ENCODE data around the gene NSUN7.
A peak's percentile ranks its signal among the peaks of the same experiment; 100 is the strongest.

The NSUN7 gene

GRCh38 chr4:40728333-40728732 lies 21.4 kb upstream of the NSUN7 start:
- DNase-seq (no peak), ATAC-seq (no peak)
- Mint-ChIP-seq H3K9me3 (no peaks in the 10 kb centered on the region), H3K4me1 (peaks cover 15% of the 10 kb centered on the region), H3K27me3 (peaks cover 2% of the 10 kb centered on the region), H3K27ac (no peak overlapping the region), H3K36me3 (ENCODE audit: low read depth) (no peaks in the 10 kb centered on the region), H3K4me3 (no peak overlapping the region)

GRCh38 chr4:40729555-40729954 lies 20.2 kb upstream of the NSUN7 start:
- peaks cover 2% of the 10 kb centered on the region for H3K27me3 Mint-ChIP-seq
- no peak for DNase-seq
- no peak for ATAC-seq
- H3K4me1 Mint-ChIP-seq: peaks cover 15% of the 10 kb centered on the region
- no peak overlapping the region for H3K4me3 Mint-ChIP-seq
- H3K9me3 Mint-ChIP-seq: no peaks in the 10 kb centered on the region
- H3K36me3 Mint-ChIP-seq (ENCODE audit: low read depth): no peaks in the 10 kb centered on the region
- no peak overlapping the region for H3K27ac Mint-ChIP-seq

GRCh38 chr4:40730091-40730679 lies 19.6 kb upstream of the NSUN7 start:
- H3K4me3 Mint-ChIP-seq: no peak overlapping the region
- peaks cover 2% of the 10 kb centered on the region for H3K27me3 Mint-ChIP-seq
- H3K9me3 Mint-ChIP-seq: no peaks in the 10 kb centered on the region
- ATAC-seq: no peak
- H3K36me3 Mint-ChIP-seq (ENCODE audit: low read depth): no peaks in the 10 kb centered on the region
- H3K27ac Mint-ChIP-seq: no peak overlapping the region
- no peak for DNase-seq
- peaks cover 15% of the 10 kb centered on the region for H3K4me1 Mint-ChIP-seq

- Mint-ChIP-seq H3K4me3 (no peak overlapping the region), H3K4me1 (peaks cover 15% of the 10 kb centered on the region), H3K27ac (no peak overlapping the region), H3K9me3 (no peaks in the 10 kb centered on the region), H3K36me3 (ENCODE audit: low read depth) (no peaks in the 10 kb centered on the region), H3K27me3 (peaks cover 2% of the 10 kb centered on the region)
- ATAC-seq (no peak), DNase-seq (no peak)
These were observed 18.4 kb upstream of the NSUN7 start for GRCh38 chr4:40731361-40731760.

GRCh38 chr4:40731792-40732245 lies 17.9 kb upstream of the NSUN7 start:
- Mint-ChIP-seq H3K4me1 (peaks cover 15% of the 10 kb centered on the region), H3K9me3 (no peaks in the 10 kb centered on the region), H3K36me3 (ENCODE audit: low read depth) (no peaks in the 10 kb centered on the region), H3K27me3 (peaks cover 2% of the 10 kb centered on the region), H3K27ac (no peak overlapping the region), H3K4me3 (no peak overlapping the region)
- no peak for DNase-seq
- ATAC-seq: peak; percentile 68

- Mint-ChIP-seq H3K27me3 (no peaks in the 10 kb centered on the region), H3K9me3 (no peaks in the 10 kb centered on the region), H3K4me1 (peaks cover 15% of the 10 kb centered on the region), H3K27ac (no peak overlapping the region), H3K4me3 (no peak overlapping the region), H3K36me3 (ENCODE audit: low read depth) (no peaks in the 10 kb centered on the region)
- DNase-seq: no peak
- no peak for ATAC-seq
These were observed 16.0 kb upstream of the NSUN7 start for GRCh38 chr4:40733752-40734151.

GRCh38 chr4:40734497-40734896 lies 15.3 kb upstream of the NSUN7 start:
- no peak for ATAC-seq
- H3K27ac Mint-ChIP-seq: no peak overlapping the region

GRCh38 chr4:40736910-40737309 lies 12.8 kb upstream of the NSUN7 start:
- H3K9me3 Mint-ChIP-seq: no peaks in the 10 kb centered on the region
- H3K27me3 Mint-ChIP-seq: no peaks in the 10 kb centered on the region
- H3K36me3 Mint-ChIP-seq (ENCODE audit: low read depth): no peaks in the 10 kb centered on the region
- H3K4me3 Mint-ChIP-seq: no peak overlapping the region
- no peak overlapping the region for H3K27ac Mint-ChIP-seq
- ATAC-seq: no peak
- no peak for DNase-seq
- peaks cover 10% of the 10 kb centered on the region for H3K4me1 Mint-ChIP-seq

More at GRCh38 chr4:40734497-40734896, 15.3 kb upstream of the NSUN7 start:
- Mint-ChIP-seq H3K4me3 (no peak overlapping the region), H3K36me3 (ENCODE audit: low read depth) (no peaks in the 10 kb centered on the region), H3K4me1 (peaks cover 15% of the 10 kb centered on the region), H3K27me3 (no peaks in the 10 kb centered on the region), H3K9me3 (no peaks in the 10 kb centered on the region)
- DNase-seq: no peak

GRCh38 chr4:40737879-40738278 lies 11.9 kb upstream of the NSUN7 start:
- no peaks in the 10 kb centered on the region for H3K9me3 Mint-ChIP-seq
- no peak overlapping the region for H3K4me3 Mint-ChIP-seq
- no peak overlapping the region for H3K27ac Mint-ChIP-seq
- H3K4me1 Mint-ChIP-seq: peaks cover under 1% of the 10 kb centered on the region
- ATAC-seq (no peak), DNase-seq (no peak)
- no peaks in the 10 kb centered on the region for H3K27me3 Mint-ChIP-seq
- no peaks in the 10 kb centered on the region for H3K36me3 Mint-ChIP-seq (ENCODE audit: low read depth)

GRCh38 chr4:40739347-40739746 lies 10.4 kb upstream of the NSUN7 start:
- no peak for DNase-seq
- no peaks in the 10 kb centered on the region for H3K4me1 Mint-ChIP-seq
- ATAC-seq: no peak
- no peak overlapping the region for H3K4me3 Mint-ChIP-seq
- no peak overlapping the region for H3K27ac Mint-ChIP-seq
- H3K27me3 Mint-ChIP-seq: no peaks in the 10 kb centered on the region
- no peaks in the 10 kb centered on the region for H3K9me3 Mint-ChIP-seq
- H3K36me3 Mint-ChIP-seq (ENCODE audit: low read depth): no peaks in the 10 kb centered on the region

GRCh38 chr4:40744218-40744617 lies 5.5 kb upstream of the NSUN7 start:
- H3K27me3 Mint-ChIP-seq: peaks cover 6% of the 10 kb centered on the region
- ATAC-seq: no peak
- DNase-seq: no peak
- H3K36me3 Mint-ChIP-seq (ENCODE audit: low read depth): no peaks in the 10 kb centered on the region
- no peak overlapping the region for H3K27ac Mint-ChIP-seq
- no peak overlapping the region for H3K4me3 Mint-ChIP-seq
- H3K9me3 Mint-ChIP-seq: no peaks in the 10 kb centered on the region
- H3K4me1 Mint-ChIP-seq: no peaks in the 10 kb centered on the region

- ATAC-seq: no peak
- Mint-ChIP-seq H3K27me3 (peaks cover 8% of the 10 kb centered on the region), H3K9me3 (no peaks in the 10 kb centered on the region), H3K4me1 (peaks cover 1% of the 10 kb centered on the region), H3K27ac (no peak overlapping the region), H3K36me3 (ENCODE audit: low read depth) (no peaks in the 10 kb centered on the region), H3K4me3 (no peak overlapping the region)
- no peak for DNase-seq
These were observed 4.3 kb upstream of the NSUN7 start for GRCh38 chr4:40745285-40745984.

- ATAC-seq (no peak), DNase-seq (no peak)
- Mint-ChIP-seq H3K9me3 (no peaks in the 10 kb centered on the region), H3K4me1 (peaks cover 10% of the 10 kb centered on the region), H3K36me3 (ENCODE audit: low read depth) (peaks cover 7% of the 10 kb centered on the region), H3K4me3 (no peak overlapping the region), H3K27ac (no peak overlapping the region), H3K27me3 (peaks cover 23% of the 10 kb centered on the region)
These were observed 2.4 kb upstream of the NSUN7 start for GRCh38 chr4:40747207-40747835.

GRCh38 chr4:40750461-40751258 lies 905 bp downstream of the NSUN7 start:
- Mint-ChIP-seq H3K27me3 (peaks cover 28% of the 10 kb centered on the region), H3K9me3 (peaks cover 3% of the 10 kb centered on the region), H3K36me3 (ENCODE audit: low read depth) (peaks cover 7% of the 10 kb centered on the region), H3K27ac (no peak overlapping the region), H3K4me3 (peak overlapping the region; percentile 55), H3K4me1 (peaks cover 10% of the 10 kb centered on the region)
- no peak for DNase-seq
- ATAC-seq: no peak
